Spleen (tissue), 11 donors: ENCODE measurements around the gene MAP3K5. TPM values are rescaled to one million over a fixed set of nuclear protein-coding genes. Genes with fewer than 3 reads are reported as not detected.

Experiments
- DNase-seq: peaks from one replicate; pipeline ENCODE4 v3.0.0-alpha.2; 2020
- H3K27ac ChIP-seq, 8 donors: fragments of 200-600 bp; sonication (generic) in 7 of 8; 1 replicate in 4 of 8; 2 replicates in 4 of 8; pipeline versions ENCODE4 v1.5.0 to v1.8.0; 2016 to 2021; ENCODE audit warnings: inconsistent platforms in 4 of 8, mild to moderate bottlenecking in 4 of 8, moderate library complexity in 1 of 8
- H3K27me3 ChIP-seq, 7 donors: fragments of 200-600 bp; sonication (generic) in 6 of 7; replicated peaks in 1 of 7; 1 replicate in 4 of 7; 2 replicates in 3 of 7; pipeline versions ENCODE4 v1.5.0 to v1.8.0; 2016 to 2021; ENCODE audit warnings: inconsistent platforms in 3 of 7, mild to moderate bottlenecking in 1 of 7
- H3K36me3 ChIP-seq, 6 donors: fragments of 200-600 bp; sonication (generic) in 5 of 6; 1 replicate in 4 of 6; 2 replicates in 2 of 6; pipeline versions ENCODE4 v1.5.0 to v1.8.0; 2016 to 2021; ENCODE audit warnings: inconsistent platforms in 2 of 6
- H3K4me1 ChIP-seq, 6 donors: fragments of 200-600 bp; sonication (generic) in 5 of 6; 1 replicate in 3 of 6; 2 replicates in 3 of 6; pipeline versions ENCODE4 v1.5.0 to v1.8.0; 2016 to 2021; ENCODE audit warnings: inconsistent platforms in 3 of 6
- H3K4me3 ChIP-seq, 8 donors: fragments of 200-600 bp; sonication (generic) in 7 of 8; 1 replicate in 4 of 8; 2 replicates in 4 of 8; pipeline versions ENCODE4 v1.5.0 to v1.8.0; 2016 to 2021; ENCODE audit warnings: inconsistent platforms in 4 of 8, mild to moderate bottlenecking in 4 of 8, moderate library complexity in 2 of 8
- H3K9me3 ChIP-seq, 8 donors: fragments of 200-600 bp; sonication (generic) in 7 of 8; 1 replicate in 4 of 8; 2 replicates in 4 of 8; pipeline versions ENCODE4 v1.5.0 to v1.8.0; 2016 to 2021; ENCODE audit warnings: inconsistent platforms in 4 of 8
- CTCF ChIP-seq, 11 experiments: fragments of 200-600 bp in 7 of 11; fragments of 450-650 bp in 4 of 11; sonication (generic) in 4 of 11; IDR thresholded peaks in 8 of 11; conservative IDR thresholded peaks in 3 of 11; 1 replicate in 7 of 11; 2 replicates in 4 of 11; pipeline versions ENCODE4 v1.4.0 to v1.8.0; 2016 to 2021; ENCODE audit warnings: antibody characterized with exemption in 11 of 11, inconsistent platforms in 4 of 11, mild to moderate bottlenecking in 1 of 11
- POLR2A ChIP-seq, 3 donors: fragments of 450-650 bp; IDR thresholded peaks; one replicate each; pipeline ENCODE4 v1.5.1; 2017; ENCODE audit warnings: antibody characterized with exemption in 3 of 3, mild to moderate bottlenecking in 1 of 3
- POLR2AphosphoS5 ChIP-seq, 3 donors: sonication (generic); formaldehyde crosslinking; IDR thresholded peaks; one replicate each; pipeline ENCODE4 v1.5.1; 2017; ENCODE audit warnings: antibody characterized with exemption in 3 of 3
- WGBS, 5 donors: extraction: QIAGEN DNeasy Blood & Tissue Kit in 3 of 5; methylation state at CpG; one replicate each; pipeline versions ENCODE4 v1.1.5 to v1.1.7; 2013 to 2018; 5-methylcytosine and 5-hydroxymethylcytosine counted together
- intact Hi-C: fragments of 100-400 bp; cut with DNase I; formaldehyde crosslinking; loops from one replicate; pipeline ENCODE4 v1.15.0; 2023; ENCODE audit warnings: low total_unique reads
- polyA plus RNA-seq, 3 donors: library from polyadenylated mRNA; stranded (reverse); fragments of 200-250 nt; gene quantifications; one replicate each; pipeline ENCODE4 v1.2.1, GENCODE V29; 2013
- total RNA-seq, 7 donors: library from RNA; depleted of rRNA in 3 of 7; stranded (reverse); fragments of >200 nt in 3 of 7; fragmentation: NEBNext Ultra II Directional in 4 of 7; extraction: Animal tissue kit (Norgen Biotek cat#: 25700) in 4 of 7; gene quantifications; one replicate each; pipeline versions ENCODE4 v1.1.0 to v1.2.1, GENCODE V29; 2016 to 2021
- donor health status: healthy with polysubstance abuse.
- donor health status: DM: no; HTN: no; CAD: no; lungs with moderate emphysema.
- donor health status: DM: no; HTN: no; CAD: no.
- donor health status: Bipolar disorder and iron deficiency.
- donor health status: healthy.
- donor health status: DM: no; HTN: no; CAD: no.
- donor health status: DM: yes; HTN: yes; CAD: no.

MAP3K5 gene
- total and polyA plus RNA-seq, 10 donors = 7.2 to 55.0 (median 33.2) TPM

GRCh38 chr6:136598048-136598447 is 194.2 kb downstream of the MAP3K5 start:
- no peaks in the 10 kb centered on the region for H3K27me3 ChIP-seq
- TF ChIP-seq CTCF (IDR thresholded peaks at IDR 0.05 in 8 of 11, conservative IDR thresholded peaks at IDR 0.05 in 3 of 11) (no peak), POLR2AphosphoS5 (IDR thresholded peaks at IDR 0.05) (no peak), POLR2A (IDR thresholded peaks at IDR 0.05) (no peak)
- H3K4me3 ChIP-seq = no peak overlapping the region
- 97 to 100% (median 98%) methylated on average over 3 of the region's 3 CpGs for WGBS, 5 donors
- no peaks in the 10 kb centered on the region for H3K9me3 ChIP-seq
- DNase-seq = no peak
- H3K27ac ChIP-seq = no peak overlapping the region
- intact Hi-C loops = no loop called here
- peaks cover 11 to 26% (median 19%) of the 10 kb centered on the region in 6 donors for H3K4me1 ChIP-seq
- H3K36me3 ChIP-seq = peaks cover 0 to 88% (median 27%) of the 10 kb centered on the region in 6 donors

- peak overlapping the region in 7 of 8 donors; percentile 51 to 80 (median 69) for H3K27ac ChIP-seq
- no peak for DNase-seq
- intact Hi-C loops = no loop called here
- 91 to 96% (median 95%) methylated on average over 8 of the region's 8 CpGs for WGBS, 5 donors
- peaks cover 2 to 88% (median 41%) of the 10 kb centered on the region in 6 donors for H3K36me3 ChIP-seq
- peaks cover 11 to 27% (median 19%) of the 10 kb centered on the region in 6 donors for H3K4me1 ChIP-seq
- TF ChIP-seq POLR2A (IDR thresholded peaks at IDR 0.05) (no peak), CTCF (IDR thresholded peaks at IDR 0.05 in 8 of 11, conservative IDR thresholded peaks at IDR 0.05 in 3 of 11) (no peak), POLR2AphosphoS5 (IDR thresholded peaks at IDR 0.05) (no peak)
- no peaks in the 10 kb centered on the region for H3K27me3 ChIP-seq
- H3K9me3 ChIP-seq = no peaks in the 10 kb centered on the region
- peak overlapping the region in 1 of 8 donors; percentile 3 for H3K4me3 ChIP-seq
Measured at GRCh38 chr6:136594671-136595070, 197.6 kb downstream of the MAP3K5 start.

GRCh38 chr6:136593748-136594490 is 198.4 kb downstream of the MAP3K5 start:
- peak overlapping the region; percentile 24 to 80 (median 68) for H3K27ac ChIP-seq
- peak overlapping the region in 1 of 8 donors; percentile 3 for H3K4me3 ChIP-seq
- intact Hi-C loops = no loop called here
- H3K27me3 ChIP-seq = no peaks in the 10 kb centered on the region
- H3K36me3 ChIP-seq = peaks cover 2 to 88% (median 45%) of the 10 kb centered on the region in 6 donors
- H3K4me1 ChIP-seq = peaks cover 11 to 27% (median 19%) of the 10 kb centered on the region in 6 donors
- no peaks in the 10 kb centered on the region for H3K9me3 ChIP-seq
- TF ChIP-seq POLR2AphosphoS5 (IDR thresholded peaks at IDR 0.05) (peak in 1 of 3 donors; percentile 50), CTCF (IDR thresholded peaks at IDR 0.05 in 8 of 11, conservative IDR thresholded peaks at IDR 0.05 in 3 of 11) (no peak), POLR2A (IDR thresholded peaks at IDR 0.05) (no peak)
- no peak for DNase-seq
- 11 to 20% (median 15%) methylated on average over 6 of the region's 6 CpGs for WGBS, 5 donors

- Histone ChIP-seq H3K36me3 (peaks cover 2 to 90% (median 53%) of the 10 kb centered on the region in 6 donors), H3K4me1 (peaks cover 11 to 27% (median 19%) of the 10 kb centered on the region in 6 donors), H3K4me3 (no peak overlapping the region), H3K27me3 (no peaks in the 10 kb centered on the region), H3K9me3 (no peaks in the 10 kb centered on the region), H3K27ac (peak overlapping the region in 6 of 8 donors; percentile 66 to 80 (median 72))
- 39 to 48% (median 42%) methylated on average over 2 of the region's 2 CpGs for WGBS, 5 donors
- no peak for DNase-seq
- intact Hi-C loops = no loop called here
- TF ChIP-seq POLR2A (IDR thresholded peaks at IDR 0.05) = no peak
- no peak for TF ChIP-seq CTCF (IDR thresholded peaks at IDR 0.05 in 8 of 11, conservative IDR thresholded peaks at IDR 0.05 in 3 of 11)
Measured at GRCh38 chr6:136592930-136593673, 199.2 kb downstream of the MAP3K5 start.
